Panc1 (cell line): ENCODE measurements around the gene MRPL44. TPM values are rescaled to one million over a fixed set of nuclear protein-coding genes. Genes with fewer than 3 reads are reported as not detected.
A peak's percentile ranks its signal among the peaks of the same experiment; 100 is the strongest.

Experiments
- ATAC-seq: fragments of 200-7000 bp; cut with Tn5 transposase; 2 replicates; pipeline ENCODE4 v1.9.1; 2020; ENCODE audit warnings: mild to moderate bottlenecking, moderate library complexity
- BruUV-seq: library from RNA; stranded (reverse); fragments of 400-500 nt; replicated peaks from 2 replicates; lab custom pipeline; 2021; lab: Mats Ljungman, UMichigan
- CTCF ChIA-PET: fragments of 300-600 bp; sonication (Branson Sonifier 250); formaldehyde crosslinking; loops from one replicate; lab custom pipeline; 2022; ENCODE audit warnings: antibody characterized with exemption; lab: Charles Lee
- POLR2A ChIA-PET: fragments of 300-600 bp; sonication (Branson Sonifier 250); formaldehyde crosslinking; loops from one replicate; lab custom pipeline; 2022; ENCODE audit warnings: antibody characterized with exemption; lab: Charles Lee
- DNase-seq: peaks from one replicate; pipeline ENCODE4 v3.0.0-alpha.2; 2010; ENCODE audit warnings: low read depth, low spot score
- H3K27ac ChIP-seq: 2 replicates; pipeline ENCODE4 v1.5.1; 2011; ENCODE audit warnings: mild to moderate bottlenecking, low read length, inconsistent platforms
- H3K27me3 ChIP-seq: fragments of 200-500 bp; sonication (Bioruptor generic); 2 replicates; pipeline ENCODE4 v1.6.0; 2014; ENCODE audit warnings: low read length, inconsistent platforms; ENCODE audit not compliant: control insufficient read depth, insufficient read depth
- H3K36me3 ChIP-seq: fragments of 200-500 bp; sonication (Bioruptor generic); 2 replicates; pipeline ENCODE4 v1.5.1; 2014; ENCODE audit warnings: inconsistent platforms, mild to moderate bottlenecking, low read length, moderate library complexity; ENCODE audit not compliant: control insufficient read depth, insufficient read depth
- H3K4me1 ChIP-seq: 2 replicates; pipeline ENCODE4 v1.5.1; 2011; ENCODE audit warnings: inconsistent platforms, mild to moderate bottlenecking, low read length, moderate library complexity; ENCODE audit not compliant: control insufficient read depth, insufficient read depth
- H3K4me3 ChIP-seq, 2 experiments: 2 replicates each; pipeline ENCODE4 v1.5.1; 2011 to 2012; ENCODE audit warnings: low read depth in 2 of 2, low read length in 2 of 2, mild to moderate bottlenecking in 2 of 2, inconsistent platforms in 1 of 2, moderate library complexity in 1 of 2
- H3K9me3 ChIP-seq: fragments of 200-500 bp; sonication (Bioruptor generic); 2 replicates; pipeline ENCODE4 v1.5.1; 2014; ENCODE audit warnings: low read depth, mild to moderate bottlenecking, inconsistent platforms, low read length, moderate library complexity; ENCODE audit not compliant: control insufficient read depth, insufficient read depth
- CTCF ChIP-seq: fragments of 450-650 bp; IDR thresholded peaks from 2 replicates; pipeline ENCODE4 v1.5.1; 2017; ENCODE audit warnings: mild to moderate bottlenecking
- POLR2AphosphoS5 ChIP-seq: IDR thresholded peaks from 2 replicates; pipeline ENCODE4 v1.6.1; 2012; ENCODE audit warnings: mild to moderate bottlenecking, low read depth, low read length, moderate library complexity
- SIN3A ChIP-seq: IDR thresholded peaks from 2 replicates; pipeline ENCODE4 v1.6.1; 2012; ENCODE audit warnings: low read depth, mild to moderate bottlenecking, low read length, moderate library complexity, borderline replicate concordance; ENCODE audit not compliant: insufficient read depth
- TCF7L2 ChIP-seq: IDR thresholded peaks from 2 replicates; pipeline ENCODE4 v1.6.1; 2011; ENCODE audit warnings: mild to moderate bottlenecking, low read depth, low read length, inconsistent platforms
- in situ Hi-C: cut with HindIII; loops from 2 replicates; pipeline ENCODE4 v1.10.0; 2016; ENCODE audit warnings: low sequenced_read_pairs, low pct_unique_long_range_greater_than_20kb
- intact Hi-C: fragments of 100-400 bp; cut with micrococcal nuclease; formaldehyde crosslinking; loops from one replicate; pipeline ENCODE4 v1.10.0; 2022; ENCODE audit not compliant: unreplicated experiment
- total RNA-seq: library from RNA; stranded (reverse); gene quantifications from one replicate; pipeline ENCODE4 v1.2.1, GENCODE V29; 2021; ENCODE audit not compliant: unreplicated experiment
- TF ChIP-seq, protein P1 (sequence below), 2 experiments: IDR thresholded peaks; 2 replicates each; pipeline ENCODE4 v1.6.1; 2011 to 2012; ENCODE audit warnings: low read depth in 2 of 2, control low read depth in 1 of 2, low read length in 1 of 2, mild to moderate bottlenecking in 1 of 2, moderate library complexity in 1 of 2; ENCODE audit not compliant: insufficient read depth in 1 of 2

Gene MRPL44
- total RNA-seq, 1 experiment from 2014 or later, result 27.8 TPM

- in situ Hi-C loops, result no loop called here
- Histone ChIP-seq H3K27me3 (no peaks in the 10 kb centered on the region), H3K4me1 (peaks cover 7% of the 10 kb centered on the region; the same call in 1 of the 2 replicates), H3K36me3 (no peaks in the 10 kb centered on the region; the same call in 1 of the 2 replicates), H3K4me3 (no peak overlapping the region), H3K27ac (no peak overlapping the region), H3K9me3 (no peaks in the 10 kb centered on the region)
- CTCF ChIA-PET, result no interaction called here
- intact Hi-C loops, result no loop called here
- no peak for TF ChIP-seq CTCF
- no peak for TF ChIP-seq TCF7L2
- no peak for TF ChIP-seq POLR2AphosphoS5
- no peak for TF ChIP-seq SIN3A
- TF ChIP-seq, protein P1, sequence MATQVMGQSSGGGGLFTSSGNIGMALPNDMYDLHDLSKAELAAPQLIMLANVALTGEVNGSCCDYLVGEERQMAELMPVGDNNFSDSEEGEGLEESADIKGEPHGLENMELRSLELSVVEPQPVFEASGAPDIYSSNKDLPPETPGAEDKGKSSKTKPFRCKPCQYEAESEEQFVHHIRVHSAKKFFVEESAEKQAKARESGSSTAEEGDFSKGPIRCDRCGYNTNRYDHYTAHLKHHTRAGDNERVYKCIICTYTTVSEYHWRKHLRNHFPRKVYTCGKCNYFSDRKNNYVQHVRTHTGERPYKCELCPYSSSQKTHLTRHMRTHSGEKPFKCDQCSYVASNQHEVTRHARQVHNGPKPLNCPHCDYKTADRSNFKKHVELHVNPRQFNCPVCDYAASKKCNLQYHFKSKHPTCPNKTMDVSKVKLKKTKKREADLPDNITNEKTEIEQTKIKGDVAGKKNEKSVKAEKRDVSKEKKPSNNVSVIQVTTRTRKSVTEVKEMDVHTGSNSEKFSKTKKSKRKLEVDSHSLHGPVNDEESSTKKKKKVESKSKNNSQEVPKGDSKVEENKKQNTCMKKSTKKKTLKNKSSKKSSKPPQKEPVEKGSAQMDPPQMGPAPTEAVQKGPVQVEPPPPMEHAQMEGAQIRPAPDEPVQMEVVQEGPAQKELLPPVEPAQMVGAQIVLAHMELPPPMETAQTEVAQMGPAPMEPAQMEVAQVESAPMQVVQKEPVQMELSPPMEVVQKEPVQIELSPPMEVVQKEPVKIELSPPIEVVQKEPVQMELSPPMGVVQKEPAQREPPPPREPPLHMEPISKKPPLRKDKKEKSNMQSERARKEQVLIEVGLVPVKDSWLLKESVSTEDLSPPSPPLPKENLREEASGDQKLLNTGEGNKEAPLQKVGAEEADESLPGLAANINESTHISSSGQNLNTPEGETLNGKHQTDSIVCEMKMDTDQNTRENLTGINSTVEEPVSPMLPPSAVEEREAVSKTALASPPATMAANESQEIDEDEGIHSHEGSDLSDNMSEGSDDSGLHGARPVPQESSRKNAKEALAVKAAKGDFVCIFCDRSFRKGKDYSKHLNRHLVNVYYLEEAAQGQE (IDR thresholded peaks at IDR 0.05; ENCODE audit: insufficient read depth in 1 of 2, low read depth in 2 of 2, low read length in 1 of 2), result no peak
- POLR2A ChIA-PET, result no interaction called here
- ATAC-seq, result no peak
- no TSS peak for BruUV-seq
- DNase-seq, result no peak
These were observed 4.8 kb upstream of the MRPL44 start for GRCh38 chr2:223952280-223952968.

GRCh38 chr2:223954401-223954800 lies 2.9 kb upstream of the MRPL44 start:
- intact Hi-C loops (no loop called here), in situ Hi-C loops (no loop called here)
- ChIA-PET CTCF (no interaction called here), POLR2A (no interaction called here)
- Histone ChIP-seq H3K4me3 (no peak overlapping the region), H3K36me3 (peaks cover 5% of the 10 kb centered on the region), H3K27me3 (no peaks in the 10 kb centered on the region), H3K4me1 (peaks cover 16% of the 10 kb centered on the region; the same call in 1 of the 2 replicates), H3K27ac (no peak overlapping the region), H3K9me3 (no peaks in the 10 kb centered on the region)
- no peak for TF ChIP-seq POLR2AphosphoS5
- TF ChIP-seq SIN3A, result no peak
- TF ChIP-seq TCF7L2, result no peak
- no peak for DNase-seq
- BruUV-seq, result no TSS peak
- no peak for ATAC-seq

GRCh38 chr2:223956300-223956699 lies 963 bp upstream of the MRPL44 start:
- BruUV-seq, result no TSS peak
- intact Hi-C loops (no loop called here), in situ Hi-C loops (no loop called here)
- POLR2A ChIA-PET, result interaction anchor here (0.7 kb wide), 1 partner anchor 44 kb away, joined by 3 read pairs; no protein-coding TSS in a partner anchor
- CTCF ChIA-PET, result no interaction called here
- peak overlapping the region; percentile 94 for H3K27ac ChIP-seq
- H3K36me3 ChIP-seq, result peaks cover 14% of the 10 kb centered on the region
- no peak overlapping the region; a peak in 1 of 4 replicates for H3K4me3 ChIP-seq
- no peak for ATAC-seq
- TF ChIP-seq, protein P1 (IDR thresholded peaks at IDR 0.05; ENCODE audit: insufficient read depth in 1 of 2, low read depth in 2 of 2, low read length in 1 of 2), result no peak
- no peak for DNase-seq
- H3K9me3 ChIP-seq, result no peaks in the 10 kb centered on the region
- peaks cover 27% of the 10 kb centered on the region; the same call in 1 of the 2 replicates for H3K4me1 ChIP-seq
- no peaks in the 10 kb centered on the region for H3K27me3 ChIP-seq
